ENCODE measurements around the gene SERPINF2. TPM values are rescaled to one million over a fixed set of nuclear protein-coding genes. Genes with fewer than 3 reads are reported as not detected.
"Not testable (repeated sequence)": the region's sequence is repeated elsewhere in the genome, so short reads cannot be mapped to it uniquely, and the experiment has no call there.

SERPINF2 gene
- total RNA-seq = 21.6 TPM
- long read RNA-seq, partial matches to known transcripts = 22 of 40 reads
- long read RNA-seq, other reads (novel, unspliced or antisense) = 16 of 40 reads

DNA sequence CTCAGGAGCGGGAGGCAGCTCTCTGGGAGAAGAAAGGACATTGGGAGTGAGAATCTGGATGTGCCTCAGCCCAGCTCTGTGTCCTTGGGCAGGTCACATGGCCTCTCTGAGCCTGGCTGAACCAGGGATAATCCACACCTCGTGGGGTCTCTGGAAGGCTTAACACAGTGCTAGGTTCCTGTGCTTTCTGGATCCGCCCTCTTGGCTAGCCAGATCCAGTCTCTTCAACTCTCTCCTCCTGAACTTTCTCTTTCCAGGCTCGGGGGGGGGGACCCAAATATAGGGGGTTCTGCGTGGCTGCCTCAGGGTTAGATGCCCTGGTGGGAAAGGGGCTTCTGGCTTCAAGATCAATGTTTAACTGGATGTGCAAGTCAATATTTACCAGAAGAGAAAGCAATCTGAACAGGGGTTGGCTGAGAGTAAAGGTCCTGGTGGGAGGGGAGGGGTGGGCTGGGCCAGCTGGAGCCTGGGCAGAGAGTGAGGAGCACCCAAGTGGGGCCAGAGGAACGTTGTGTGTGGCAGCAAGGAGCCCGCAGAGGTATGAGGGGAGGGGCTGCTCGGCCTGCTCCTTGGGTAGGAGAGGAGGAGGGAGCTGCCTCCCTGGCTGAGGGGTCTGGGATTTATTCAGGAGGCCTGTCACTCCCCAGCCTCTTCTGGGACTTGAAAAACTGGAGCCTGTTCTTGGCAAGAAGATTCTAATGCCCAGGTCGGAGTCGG lies at the start of gene SERPINF2:
SERPINF2 (plus strand) TSS at position 501 of the 717 bp plus-strand sequence. CDS start 2,125 bp downstream, outside the sequence.
- DNase-seq (peak; percentile 71), ATAC-seq (peak; percentile 33)
- H3K4me3 ChIP-seq = no peak within 1 kb of the TSS

GRCh38 chr17:1693339-1693738 lies 49.3 kb upstream of the SERPINF2 start:
- no peaks in the 10 kb centered on the region for H3K27me3 ChIP-seq
- H3K9me3 ChIP-seq = no peaks in the 10 kb centered on the region
- H3K27ac ChIP-seq = no peak overlapping the region
- no peak for DNase-seq
- ATAC-seq = no peak
- H3K4me3 ChIP-seq = no peak overlapping the region
- no peaks in the 10 kb centered on the region for H3K4me1 ChIP-seq
- H3K36me3 ChIP-seq = no peaks in the 10 kb centered on the region
- intact Hi-C loops (cut with DNase I) = no loop called here
- TF ChIP-seq CTCF (IDR thresholded peaks at IDR 0.05) = no peak

More for the DNA sequence above, at the start of gene SERPINF2:
- intact Hi-C loops (cut with DNase I) = no loop called here
- Histone ChIP-seq H3K4me1 (peaks cover 21% of the 10 kb centered on the region), H3K27me3 (no peaks in the 10 kb centered on the region), H3K36me3 (peaks cover 7% of the 10 kb centered on the region), H3K9me3 (no peaks in the 10 kb centered on the region), H3K27ac (no peak within 1 kb of the TSS)
- TF ChIP-seq CTCF (IDR thresholded peaks at IDR 0.05) = no peak

DNA sequence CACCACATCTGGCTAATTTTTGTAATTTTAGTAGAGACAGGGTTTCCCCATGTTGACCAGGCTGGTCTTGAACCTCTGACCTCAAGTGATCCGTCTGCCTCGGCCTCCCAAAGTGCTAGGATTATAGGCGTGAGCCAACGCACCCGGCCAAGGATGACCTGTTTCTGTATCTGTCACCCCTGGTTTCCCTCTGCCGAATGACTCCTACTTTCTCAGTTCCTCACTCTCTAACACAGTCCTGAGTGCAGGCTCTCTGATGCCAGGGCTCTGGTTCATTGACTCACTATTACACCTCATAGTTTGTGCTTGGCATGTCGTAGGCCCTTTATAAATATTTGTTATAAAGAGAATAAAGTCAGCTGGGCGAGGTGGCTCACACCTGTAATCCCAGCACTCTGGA lies 47.3 kb upstream of the SERPINF2 start:
- TF ChIP-seq CTCF (IDR thresholded peaks at IDR 0.05) = no peak

DNA sequence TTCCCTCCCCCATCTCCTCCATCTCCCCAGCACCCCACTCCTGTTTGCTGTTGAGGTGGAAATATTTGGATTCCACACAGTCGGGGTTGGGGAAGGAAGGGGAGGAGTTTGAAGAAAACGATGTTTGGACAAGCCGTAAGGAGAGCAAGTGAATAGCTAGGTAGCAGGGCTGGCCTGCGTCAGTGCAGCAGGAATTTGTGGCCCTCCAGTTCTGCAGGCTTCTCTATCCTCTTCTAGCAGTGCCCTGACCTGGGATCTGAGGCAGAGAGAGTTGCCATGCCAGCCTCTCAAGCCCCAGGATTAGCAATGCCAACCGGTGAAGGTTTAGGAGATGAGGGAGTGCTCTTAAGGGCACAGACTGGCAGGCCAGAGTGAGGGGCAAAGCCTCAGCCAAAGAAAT lies 45.0 kb upstream of the SERPINF2 start:
- TF ChIP-seq CTCF (IDR thresholded peaks at IDR 0.05) = no peak
- H3K27ac ChIP-seq = peak overlapping the region; percentile 30
- DNase-seq (no peak), ATAC-seq (peak; percentile 95)
- H3K4me1 ChIP-seq = no peaks in the 10 kb centered on the region
- H3K4me3 ChIP-seq = no peak overlapping the region
- intact Hi-C loops (cut with DNase I) = no loop called here
- H3K36me3 ChIP-seq = no peaks in the 10 kb centered on the region
- H3K9me3 ChIP-seq = no peaks in the 10 kb centered on the region
- H3K27me3 ChIP-seq = no peaks in the 10 kb centered on the region

More for the DNA sequence above, 47.3 kb upstream of the SERPINF2 start:
- H3K27me3 ChIP-seq = no peaks in the 10 kb centered on the region
- H3K27ac ChIP-seq = no peak overlapping the region
- no peak for ATAC-seq
- no peak for DNase-seq
- H3K4me3 ChIP-seq = no peak overlapping the region
- H3K4me1 ChIP-seq = no peaks in the 10 kb centered on the region
- intact Hi-C loops (cut with DNase I) = no loop called here
- no peaks in the 10 kb centered on the region for H3K9me3 ChIP-seq
- H3K36me3 ChIP-seq = no peaks in the 10 kb centered on the region

DNA sequence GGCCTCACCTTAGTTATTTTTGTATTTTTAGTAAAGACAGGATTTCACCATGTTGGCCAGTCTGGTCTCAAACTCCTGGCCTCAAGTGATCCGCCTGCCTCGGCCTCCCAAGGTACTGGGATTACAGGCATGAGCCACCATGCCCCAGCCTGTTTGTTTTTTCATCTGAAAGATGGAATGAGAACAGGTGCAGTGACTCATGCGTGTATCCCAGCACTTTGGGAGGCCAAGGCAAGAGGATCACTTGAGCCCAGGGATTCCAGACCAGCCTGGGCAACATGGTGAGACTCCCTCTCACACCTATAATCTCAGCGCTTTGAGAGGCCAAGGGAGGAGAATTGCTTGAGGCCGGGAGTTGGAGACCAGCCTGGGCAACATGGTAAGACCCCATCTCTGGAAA lies 42.8 kb upstream of the SERPINF2 start:
- H3K4me1 ChIP-seq; H3K36me3 ChIP-seq; H3K27ac ChIP-seq; H3K27me3 ChIP-seq; H3K4me3 ChIP-seq; ATAC-seq; H3K9me3 ChIP-seq; DNase-seq; intact Hi-C loops (cut with DNase I): not testable (repeated sequence)

GRCh38 chr17:1703063-1703462 lies 39.6 kb upstream of the SERPINF2 start:
- Histone ChIP-seq H3K4me1 (no peaks in the 10 kb centered on the region), H3K9me3 (no peaks in the 10 kb centered on the region), H3K27ac (no peak overlapping the region), H3K4me3 (no peak overlapping the region), H3K27me3 (no peaks in the 10 kb centered on the region), H3K36me3 (peaks cover 13% of the 10 kb centered on the region)
- DNase-seq (no peak), ATAC-seq (no peak)
- TF ChIP-seq CTCF (IDR thresholded peaks at IDR 0.05) = no peak
- intact Hi-C loops (cut with DNase I) = no loop called here

Measured in upper lobe of right lung (tissue), 1 donor.